ENCODE measurements around the gene SGMS2. TPM values are rescaled to one million over a fixed set of nuclear protein-coding genes. Genes with fewer than 3 reads are reported as not detected.

SGMS2 gene
- total and polyA plus RNA-seq, 2 of the 13 experiments (the other 11 are each of a cell fraction or from before 2014, with no cell fraction given), result 1.2 to 1.7 TPM

GRCh38 chr4:107843391-107843790 lies 18.7 kb downstream of the SGMS2 start:
- in situ Hi-C loops (cut with HindIII; ENCODE audit: extremely low pct_ligation_motif_present, low pct_unique_long_range_greater_than_20kb), result no loop called here
- Histone ChIP-seq H3K79me2 (ENCODE audit: insufficient read depth, low read length) (no peaks in the 10 kb centered on the region), H3K36me3 (replicated peaks in 1 of 2; ENCODE audit: control insufficient read depth in 1 of 2, insufficient read depth in 2 of 2, low read length in 2 of 2) (no peaks in the 10 kb centered on the region), H3K4me1 (ENCODE audit: insufficient read depth, low read length) (peaks cover 8% of the 10 kb centered on the region; the same call in 1 of the 2 replicates), H3K27ac (ENCODE audit: extremely low read length, insufficient read depth, low read length) (no peak overlapping the region), H4K20me1 (ENCODE audit: insufficient read depth, low read length) (no peaks in the 10 kb centered on the region), H3K9ac (ENCODE audit: insufficient read depth, low read depth, low read length) (no peak overlapping the region), H3K4me3 (replicated peaks in 1 of 3; ENCODE audit: insufficient read depth in 1 of 3, low read depth in 2 of 3, low read length in 3 of 3) (no peak overlapping the region), H3K4me2 (ENCODE audit: low read depth, low read length) (no peak overlapping the region), H3K9me3 (ENCODE audit: low read length) (no peaks in the 10 kb centered on the region), H3K27me3 (ENCODE audit: control insufficient read depth in 1 of 2, insufficient read depth in 2 of 2, low read length in 2 of 2) (no peaks in the 10 kb centered on the region), H2AFZ (ENCODE audit: low read length) (no peak overlapping the region)
- POLR2A ChIA-PET, result no interaction called here
- no TSS peak for BruUV-seq (replicated peaks)
- WGBS (ENCODE audit: low lambda C conversion rate), result 0% methylated on average over 1 of the region's 1 CpG
- peak; percentile 78 for ATAC-seq
- CTCF ChIA-PET (ENCODE audit: low intra/inter-chr PET ratio, low total read pairs), result no interaction called here
- peak; percentile 37 for DNase-seq (ENCODE audit: low spot score)
- intact Hi-C loops (cut with micrococcal nuclease; ENCODE audit: unreplicated experiment), result no loop called here
- peak; percentile 46 for FAIRE-seq
- TF ChIP-seq, protein P1, sequence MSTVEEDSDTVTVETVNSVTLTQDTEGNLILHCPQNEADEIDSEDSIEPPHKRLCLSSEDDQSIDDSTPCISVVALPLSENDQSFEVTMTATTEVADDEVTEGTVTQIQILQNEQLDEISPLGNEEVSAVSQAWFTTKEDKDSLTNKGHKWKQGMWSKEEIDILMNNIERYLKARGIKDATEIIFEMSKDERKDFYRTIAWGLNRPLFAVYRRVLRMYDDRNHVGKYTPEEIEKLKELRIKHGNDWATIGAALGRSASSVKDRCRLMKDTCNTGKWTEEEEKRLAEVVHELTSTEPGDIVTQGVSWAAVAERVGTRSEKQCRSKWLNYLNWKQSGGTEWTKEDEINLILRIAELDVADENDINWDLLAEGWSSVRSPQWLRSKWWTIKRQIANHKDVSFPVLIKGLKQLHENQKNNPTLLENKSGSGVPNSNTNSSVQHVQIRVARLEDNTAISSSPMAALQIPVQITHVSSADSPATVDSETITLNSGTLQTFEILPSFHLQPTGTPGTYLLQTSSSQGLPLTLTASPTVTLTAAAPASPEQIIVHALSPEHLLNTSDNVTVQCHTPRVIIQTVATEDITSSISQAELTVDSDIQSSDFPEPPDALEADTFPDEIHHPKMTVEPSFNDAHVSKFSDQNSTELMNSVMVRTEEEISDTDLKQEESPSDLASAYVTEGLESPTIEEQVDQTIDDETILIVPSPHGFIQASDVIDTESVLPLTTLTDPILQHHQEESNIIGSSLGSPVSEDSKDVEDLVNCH (CRISPR knock-in tag; IDR thresholded peaks at IDR 0.05), result no peak
- TF ChIP-seq ZNF782 (CRISPR knock-in tag; IDR thresholded peaks at IDR 0.05; ENCODE audit: borderline replicate concordance), result no peak
- TF ChIP-seq, protein P2, sequence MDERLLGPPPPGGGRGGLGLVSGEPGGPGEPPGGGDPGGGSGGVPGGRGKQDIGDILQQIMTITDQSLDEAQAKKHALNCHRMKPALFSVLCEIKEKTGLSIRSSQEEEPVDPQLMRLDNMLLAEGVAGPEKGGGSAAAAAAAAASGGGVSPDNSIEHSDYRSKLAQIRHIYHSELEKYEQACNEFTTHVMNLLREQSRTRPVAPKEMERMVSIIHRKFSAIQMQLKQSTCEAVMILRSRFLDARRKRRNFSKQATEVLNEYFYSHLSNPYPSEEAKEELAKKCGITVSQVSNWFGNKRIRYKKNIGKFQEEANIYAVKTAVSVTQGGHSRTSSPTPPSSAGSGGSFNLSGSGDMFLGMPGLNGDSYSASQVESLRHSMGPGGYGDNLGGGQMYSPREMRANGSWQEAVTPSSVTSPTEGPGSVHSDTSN (CRISPR knock-in tag; IDR thresholded peaks at IDR 0.05), result no peak
- no peak for TF ChIP-seq TFDP2 (CRISPR knock-in tag; IDR thresholded peaks at IDR 0.05)
- TF ChIP-seq ZNF263 (CRISPR knock-in tag; IDR thresholded peaks at IDR 0.05), result peak; percentile 66
- no peak for TF ChIP-seq ZNF773 (CRISPR knock-in tag; IDR thresholded peaks at IDR 0.05; ENCODE audit: borderline replicate concordance)
- no peak for TF ChIP-seq ZNF530 (CRISPR knock-in tag; IDR thresholded peaks at IDR 0.05; ENCODE audit: low read depth)
- TF ChIP-seq, protein P3, sequence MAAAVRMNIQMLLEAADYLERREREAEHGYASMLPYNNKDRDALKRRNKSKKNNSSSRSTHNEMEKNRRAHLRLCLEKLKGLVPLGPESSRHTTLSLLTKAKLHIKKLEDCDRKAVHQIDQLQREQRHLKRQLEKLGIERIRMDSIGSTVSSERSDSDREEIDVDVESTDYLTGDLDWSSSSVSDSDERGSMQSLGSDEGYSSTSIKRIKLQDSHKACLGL (CRISPR knock-in tag; IDR thresholded peaks at IDR 0.05), result no peak
- TF ChIP-seq LBX2 (CRISPR knock-in tag; IDR thresholded peaks at IDR 0.05; ENCODE audit: borderline replicate concordance), result no peak
- TF ChIP-seq HHEX (CRISPR knock-in tag; IDR thresholded peaks at IDR 0.05), result no peak
- TF ChIP-seq, protein P4, sequence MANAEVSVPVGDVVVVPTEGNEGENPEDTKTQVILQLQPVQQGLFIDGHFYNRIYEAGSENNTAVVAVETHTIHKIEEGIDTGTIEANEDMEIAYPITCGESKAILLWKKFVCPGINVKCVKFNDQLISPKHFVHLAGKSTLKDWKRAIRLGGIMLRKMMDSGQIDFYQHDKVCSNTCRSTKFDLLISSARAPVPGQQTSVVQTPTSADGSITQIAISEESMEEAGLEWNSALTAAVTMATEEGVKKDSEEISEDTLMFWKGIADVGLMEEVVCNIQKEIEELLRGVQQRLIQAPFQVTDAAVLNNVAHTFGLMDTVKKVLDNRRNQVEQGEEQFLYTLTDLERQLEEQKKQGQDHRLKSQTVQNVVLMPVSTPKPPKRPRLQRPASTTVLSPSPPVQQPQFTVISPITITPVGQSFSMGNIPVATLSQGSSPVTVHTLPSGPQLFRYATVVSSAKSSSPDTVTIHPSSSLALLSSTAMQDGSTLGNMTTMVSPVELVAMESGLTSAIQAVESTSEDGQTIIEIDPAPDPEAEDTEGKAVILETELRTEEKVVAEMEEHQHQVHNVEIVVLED (CRISPR knock-in tag; IDR thresholded peaks at IDR 0.05; ENCODE audit: borderline replicate concordance), result no peak
- no peak for TF ChIP-seq PTBP1 (IDR thresholded peaks at IDR 0.05; ENCODE audit: low read depth, low read length, poor library complexity, severe bottlenecking)
- no peak for TF ChIP-seq BCL6 (CRISPR knock-in tag; IDR thresholded peaks at IDR 0.05)
- no peak for TF ChIP-seq MLLT10 (CRISPR knock-in tag; IDR thresholded peaks at IDR 0.05)
- no peak for TF ChIP-seq SP2 (CRISPR knock-in tag; IDR thresholded peaks at IDR 0.05)
- TF ChIP-seq LRRFIP1 (CRISPR knock-in tag; conservative IDR thresholded peaks at IDR 0.05), result no peak
